Stimulated activated CD8-positive, alpha-beta memory T cell treated with anti-CD3 and anti-CD28 coated beads, Interleukin-15, amount 100 ng/mL, for 24 hours (primary cell): ENCODE data around the gene DAD1.

Experiments used
- DNase-seq: peaks from one replicate; pipeline ENCODE4 v3.0.0-alpha.2; 2020; ENCODE audit warnings: low read depth

DAD1 gene

GRCh38 chr14:22517117-22517720, 71.8 kb downstream of the DAD1 start:
- DNase-seq: no peak

- no peak for DNase-seq
Observed at GRCh38 chr14:22515929-22516328, 73.1 kb downstream of the DAD1 start.
